Activated naive CD8-positive, alpha-beta T cell treated with anti-CD3 and anti-CD28 coated beads for 36 hours (primary cell): ENCODE measurements around the gene CAMKMT. TPM values are rescaled to one million over a fixed set of nuclear protein-coding genes. Genes with fewer than 3 reads are reported as not detected.

Experiments
- DNase-seq: peaks from one replicate; pipeline ENCODE4 v3.0.0; 2021
- H3K27ac Mint-ChIP-seq: one replicate; pipeline ENCODE4 v1.8.0; 2022; ENCODE audit warnings: mild to moderate bottlenecking, moderate library complexity, mixed read lengths
- H3K27me3 Mint-ChIP-seq: one replicate; pipeline ENCODE4 v1.8.0; 2022; ENCODE audit warnings: mild to moderate bottlenecking, mixed read lengths
- H3K36me3 Mint-ChIP-seq: one replicate; pipeline ENCODE4 v1.8.0; 2021; ENCODE audit warnings: mild to moderate bottlenecking, mixed read lengths
- H3K4me1 Mint-ChIP-seq: one replicate; pipeline ENCODE4 v1.8.0; 2021; ENCODE audit warnings: mixed read lengths
- H3K4me3 Mint-ChIP-seq: one replicate; pipeline ENCODE4 v1.8.0; 2022; ENCODE audit warnings: mild to moderate bottlenecking, moderate library complexity, mixed read lengths
- H3K9me3 Mint-ChIP-seq: one replicate; pipeline ENCODE4 v1.8.0; 2022; ENCODE audit warnings: mixed read lengths
- total RNA-seq, 2 experiments: library from RNA; stranded (reverse); gene quantifications; one replicate each; pipeline ENCODE4 v1.2.3, GENCODE V29; 2021

The CAMKMT gene
- total RNA-seq, 2 experiments from 2014 or later = 10.0 to 11.8 TPM

DNA sequence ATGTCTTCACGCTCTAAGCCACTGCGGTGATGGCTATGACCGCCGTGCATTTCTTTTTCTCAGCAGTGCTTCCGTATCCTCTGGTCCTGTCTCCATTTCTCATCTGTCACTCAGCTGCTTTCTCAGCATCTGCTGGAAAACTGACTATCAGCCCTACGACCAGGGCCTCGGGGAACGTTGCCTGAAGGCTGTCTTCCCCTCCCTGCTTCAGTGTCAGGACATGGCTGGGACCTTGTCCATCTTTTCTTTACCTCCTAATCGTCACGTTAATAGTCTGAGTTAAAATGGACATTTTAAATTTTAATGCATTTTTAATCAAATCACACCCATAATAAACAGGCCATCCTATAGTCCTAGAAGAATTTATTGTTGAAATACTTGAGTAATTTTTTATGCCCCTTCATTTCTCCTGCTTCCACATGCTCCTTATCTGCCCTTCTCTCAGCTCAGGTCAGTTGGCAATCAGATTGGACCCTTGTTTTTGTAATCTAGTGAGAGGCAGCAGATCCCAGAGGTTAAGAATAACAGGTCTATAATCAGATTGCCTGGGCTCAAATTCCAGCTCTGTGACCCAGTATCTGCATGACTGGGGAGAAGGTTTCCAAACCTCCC is 329.5 kb downstream of the CAMKMT start:
- Mint-ChIP-seq H3K4me3 (no peak overlapping the region), H3K9me3 (no peaks in the 10 kb centered on the region), H3K27me3 (no peaks in the 10 kb centered on the region), H3K4me1 (peaks cover 5% of the 10 kb centered on the region), H3K27ac (no peak overlapping the region), H3K36me3 (peaks cover 2% of the 10 kb centered on the region)
- no peak for DNase-seq

DNA sequence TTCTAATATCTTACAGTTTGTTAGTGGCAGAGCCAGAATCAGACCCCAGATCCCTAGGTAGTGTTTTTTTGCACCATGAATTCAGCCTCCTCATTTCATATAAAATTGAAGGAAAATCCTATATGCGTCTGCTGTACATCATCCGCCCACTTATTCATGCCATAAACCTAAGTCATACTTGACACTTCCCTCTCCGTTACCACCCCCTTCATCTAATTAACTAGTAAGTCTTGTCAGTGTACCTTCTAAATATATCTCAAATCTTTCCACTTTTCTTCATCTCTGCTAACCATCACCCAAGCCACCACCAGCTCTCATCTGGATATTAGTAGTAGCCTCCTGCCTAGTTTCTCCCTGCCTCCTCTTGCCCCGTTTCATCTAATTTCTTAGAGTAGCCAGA is 331.1 kb downstream of the CAMKMT start:
- no peak for DNase-seq
- no peak overlapping the region for H3K27ac Mint-ChIP-seq
- no peak overlapping the region for H3K4me3 Mint-ChIP-seq
- H3K4me1 Mint-ChIP-seq = peaks cover 5% of the 10 kb centered on the region
- H3K27me3 Mint-ChIP-seq = no peaks in the 10 kb centered on the region
- H3K9me3 Mint-ChIP-seq = no peaks in the 10 kb centered on the region
- H3K36me3 Mint-ChIP-seq = peaks cover 2% of the 10 kb centered on the region

DNA sequence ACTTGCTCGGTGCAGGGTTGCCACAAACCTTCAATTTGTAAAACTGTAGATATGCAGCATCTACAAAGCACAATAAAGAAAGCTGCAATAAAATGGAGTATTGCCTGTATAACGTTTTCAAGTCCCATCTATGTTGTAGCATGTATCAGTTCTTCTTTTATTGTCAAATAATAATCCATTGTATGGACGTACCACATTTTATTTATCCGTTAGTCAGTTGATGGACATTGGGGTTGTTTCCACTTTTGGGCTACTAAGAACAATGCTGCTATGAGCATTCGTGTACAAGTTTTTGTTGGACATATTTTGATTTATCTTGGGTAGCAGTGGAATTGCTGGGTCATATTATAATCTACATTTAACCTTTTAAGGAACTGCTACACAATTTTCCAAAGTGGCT is 339.1 kb downstream of the CAMKMT start:
- no peak overlapping the region for H3K27ac Mint-ChIP-seq
- no peaks in the 10 kb centered on the region for H3K27me3 Mint-ChIP-seq
- DNase-seq = no peak
- H3K4me3 Mint-ChIP-seq = no peak overlapping the region
- no peaks in the 10 kb centered on the region for H3K4me1 Mint-ChIP-seq
- H3K36me3 Mint-ChIP-seq = peaks cover 5% of the 10 kb centered on the region
- H3K9me3 Mint-ChIP-seq = no peaks in the 10 kb centered on the region

DNA sequence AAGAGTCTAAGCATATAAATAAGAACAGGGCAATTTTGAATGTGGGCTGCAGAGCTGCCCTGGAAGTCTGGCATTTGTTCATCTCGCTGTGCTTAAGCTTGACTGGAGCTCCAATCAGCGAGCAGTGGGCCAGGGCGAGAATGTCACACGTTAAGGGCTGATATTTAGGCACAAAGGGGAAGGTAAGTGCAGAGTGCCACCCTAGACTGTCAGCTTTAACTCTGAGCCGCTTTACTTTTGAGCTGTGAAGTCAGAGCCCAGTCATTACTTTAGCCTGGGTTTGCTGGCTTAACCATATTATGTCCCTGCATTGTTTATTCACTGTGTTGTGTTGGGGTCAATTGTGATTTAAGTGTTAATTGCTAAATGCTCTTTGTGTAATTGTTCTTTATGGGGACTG is 343.6 kb downstream of the CAMKMT start:
- Mint-ChIP-seq H3K9me3 (no peaks in the 10 kb centered on the region), H3K4me1 (peaks cover 3% of the 10 kb centered on the region), H3K27ac (no peak overlapping the region), H3K36me3 (peaks cover 3% of the 10 kb centered on the region), H3K4me3 (no peak overlapping the region), H3K27me3 (no peaks in the 10 kb centered on the region)
- DNase-seq = no peak

DNA sequence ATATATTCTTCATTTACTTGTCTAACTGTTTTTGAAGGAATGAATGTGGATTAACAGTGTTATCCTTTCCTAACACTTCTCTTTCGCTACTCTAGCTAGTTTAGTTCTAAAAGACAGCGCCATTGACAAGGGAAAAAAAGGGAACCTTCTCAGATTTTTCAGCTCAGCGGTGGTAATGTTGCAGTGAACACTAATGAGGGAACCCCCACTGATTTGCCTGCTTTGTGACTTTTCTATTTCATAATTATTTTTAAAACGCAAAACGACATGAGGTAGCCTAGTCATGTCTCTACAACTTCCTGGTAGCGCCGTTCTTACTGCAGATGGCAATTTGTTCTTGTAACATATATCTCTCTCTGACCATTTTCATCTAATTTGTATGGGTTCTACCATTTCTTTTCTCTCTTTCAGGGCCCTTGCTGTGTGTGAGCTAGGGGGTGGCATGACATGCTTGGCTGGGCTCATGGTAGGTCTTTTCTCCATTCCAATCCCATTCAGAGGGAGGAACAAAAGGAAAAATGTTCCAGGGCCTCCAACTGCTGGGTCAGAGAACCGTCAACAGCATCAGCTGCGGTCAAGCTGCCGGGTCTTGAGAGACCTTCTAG is 344.2 kb downstream of the CAMKMT start:
- DNase-seq = no peak
- H3K36me3 Mint-ChIP-seq = peaks cover 2% of the 10 kb centered on the region
- H3K4me3 Mint-ChIP-seq = no peak overlapping the region
- no peak overlapping the region for H3K27ac Mint-ChIP-seq
- H3K27me3 Mint-ChIP-seq = no peaks in the 10 kb centered on the region
- H3K9me3 Mint-ChIP-seq = no peaks in the 10 kb centered on the region
- peaks cover 3% of the 10 kb centered on the region for H3K4me1 Mint-ChIP-seq

DNA sequence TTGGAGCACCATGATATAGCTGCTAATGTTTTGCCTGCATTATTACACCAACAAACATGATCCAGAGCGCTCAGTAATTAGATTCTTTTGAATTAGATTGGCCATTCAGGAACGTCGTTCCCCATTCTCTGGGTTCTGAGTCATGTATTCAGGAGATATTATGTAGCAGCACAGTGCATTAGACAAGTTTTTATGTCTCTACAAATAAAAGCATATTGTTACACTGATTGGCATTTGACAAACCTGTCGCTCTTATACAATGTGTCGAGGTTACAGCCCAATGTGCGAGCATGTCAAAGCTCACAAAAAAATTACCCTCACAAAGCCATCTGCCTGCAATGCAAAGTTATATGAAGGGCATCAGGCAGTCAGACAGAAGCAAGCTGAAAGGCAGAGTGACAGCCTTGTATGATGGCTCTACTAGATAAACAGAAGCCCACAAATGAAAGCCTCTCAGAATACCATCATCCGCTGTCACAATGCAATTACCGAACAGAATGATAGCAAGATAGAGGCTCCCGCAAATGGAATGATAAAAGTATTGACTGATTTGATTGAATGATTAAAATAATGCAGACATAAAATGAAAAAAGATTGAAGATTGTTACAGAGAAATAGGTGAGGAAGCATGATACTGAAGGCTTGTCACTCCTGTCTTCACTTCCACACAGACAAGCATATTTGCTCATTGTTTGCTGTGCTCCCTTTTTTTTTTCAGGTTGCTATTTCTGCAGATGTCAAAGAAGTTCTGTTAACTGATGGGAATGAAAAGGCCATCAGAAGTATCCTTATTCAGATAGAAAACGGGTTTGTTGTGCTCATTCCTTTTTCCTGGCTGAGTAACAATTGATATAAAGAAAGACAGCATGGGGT is 345.2 kb downstream of the CAMKMT start:
- no peak overlapping the region for H3K4me3 Mint-ChIP-seq
- H3K27ac Mint-ChIP-seq = no peak overlapping the region
- peaks cover 2% of the 10 kb centered on the region for H3K36me3 Mint-ChIP-seq
- H3K4me1 Mint-ChIP-seq = peaks cover 3% of the 10 kb centered on the region
- DNase-seq = no peak
- H3K9me3 Mint-ChIP-seq = no peaks in the 10 kb centered on the region
- H3K27me3 Mint-ChIP-seq = no peaks in the 10 kb centered on the region

DNA sequence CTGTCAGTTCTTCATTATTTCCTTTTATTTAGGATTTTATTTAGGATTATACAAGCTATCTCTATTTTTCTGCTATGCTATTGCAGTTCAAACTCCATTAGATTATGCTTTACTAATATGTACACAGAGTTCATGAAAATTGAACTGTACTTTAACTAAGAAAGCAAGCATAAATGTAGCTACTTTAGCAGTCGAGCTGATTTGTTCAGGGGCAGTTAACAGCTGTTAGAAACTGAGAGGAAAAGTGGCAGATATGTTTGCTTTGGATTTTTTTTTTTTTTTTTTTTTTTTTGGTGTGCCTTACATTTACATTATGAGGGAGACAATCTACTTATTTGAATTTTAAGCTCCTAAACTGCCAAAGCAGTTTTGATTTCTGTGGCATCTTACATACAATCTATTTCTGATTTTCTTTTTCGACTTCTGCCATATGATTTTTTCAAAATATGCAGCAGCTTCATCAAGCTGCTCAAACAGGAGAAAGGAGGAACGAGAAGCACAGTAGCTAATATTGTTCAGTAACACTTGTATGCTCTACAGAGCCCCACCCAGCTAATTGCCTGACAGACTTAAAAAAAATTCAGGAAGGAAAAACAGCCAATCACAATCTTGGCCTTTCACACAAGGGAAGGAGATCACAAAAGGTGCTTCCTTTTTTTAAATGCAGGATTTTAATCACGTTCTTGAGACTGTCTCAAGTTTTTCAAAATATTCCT is 346.4 kb downstream of the CAMKMT start:
- no peaks in the 10 kb centered on the region for H3K9me3 Mint-ChIP-seq
- DNase-seq = no peak
- H3K27me3 Mint-ChIP-seq = no peaks in the 10 kb centered on the region
- H3K4me1 Mint-ChIP-seq = peaks cover 3% of the 10 kb centered on the region
- H3K36me3 Mint-ChIP-seq = peaks cover 2% of the 10 kb centered on the region
- no peak overlapping the region for H3K4me3 Mint-ChIP-seq
- H3K27ac Mint-ChIP-seq = peak overlapping the region; percentile 38

DNA sequence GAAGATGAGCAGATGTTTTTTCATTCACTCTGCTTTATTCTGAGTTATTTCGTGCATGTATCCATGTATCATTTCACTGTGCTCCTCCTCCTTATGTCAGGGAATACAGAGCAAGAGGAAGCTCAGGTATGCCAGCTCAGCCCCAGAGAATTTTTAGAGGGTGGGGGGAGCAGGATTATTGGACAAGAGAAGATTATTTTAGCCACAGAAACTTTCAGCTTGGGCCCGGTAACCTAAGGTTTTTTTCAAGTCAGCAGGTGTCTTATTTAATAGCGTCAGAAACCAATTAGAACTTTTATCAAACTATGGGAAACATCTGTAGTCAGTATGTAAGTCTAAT is 346.9 kb downstream of the CAMKMT start:
- H3K4me1 Mint-ChIP-seq = peaks cover 3% of the 10 kb centered on the region
- H3K4me3 Mint-ChIP-seq = no peak overlapping the region
- H3K36me3 Mint-ChIP-seq = peaks cover 2% of the 10 kb centered on the region
- H3K27me3 Mint-ChIP-seq = no peaks in the 10 kb centered on the region
- H3K27ac Mint-ChIP-seq = no peak overlapping the region
- H3K9me3 Mint-ChIP-seq = no peaks in the 10 kb centered on the region
- no peak for DNase-seq

DNA sequence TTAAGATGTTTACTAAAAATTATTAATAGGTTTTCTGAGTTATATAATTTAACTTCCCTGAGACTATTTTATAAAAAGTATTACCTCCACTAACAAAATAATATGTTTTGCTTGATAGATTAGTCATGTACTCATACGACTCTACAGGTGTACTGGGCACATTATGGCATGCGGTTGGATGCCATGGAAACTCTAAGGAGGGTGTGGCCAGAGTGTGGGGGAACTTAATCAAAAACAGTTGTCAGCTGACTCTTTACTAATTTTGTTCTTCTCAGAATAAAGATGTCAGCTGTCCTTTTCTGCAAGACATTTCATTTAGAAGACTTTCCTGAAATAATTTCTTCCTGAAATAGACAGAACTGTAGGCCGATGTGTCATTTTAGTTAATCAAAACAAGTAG is 351.4 kb downstream of the CAMKMT start:
- Mint-ChIP-seq H3K27ac (no peak overlapping the region), H3K27me3 (no peaks in the 10 kb centered on the region), H3K4me3 (no peak overlapping the region), H3K4me1 (peaks cover 2% of the 10 kb centered on the region), H3K36me3 (peaks cover 1% of the 10 kb centered on the region), H3K9me3 (no peaks in the 10 kb centered on the region)
- no peak for DNase-seq

DNA sequence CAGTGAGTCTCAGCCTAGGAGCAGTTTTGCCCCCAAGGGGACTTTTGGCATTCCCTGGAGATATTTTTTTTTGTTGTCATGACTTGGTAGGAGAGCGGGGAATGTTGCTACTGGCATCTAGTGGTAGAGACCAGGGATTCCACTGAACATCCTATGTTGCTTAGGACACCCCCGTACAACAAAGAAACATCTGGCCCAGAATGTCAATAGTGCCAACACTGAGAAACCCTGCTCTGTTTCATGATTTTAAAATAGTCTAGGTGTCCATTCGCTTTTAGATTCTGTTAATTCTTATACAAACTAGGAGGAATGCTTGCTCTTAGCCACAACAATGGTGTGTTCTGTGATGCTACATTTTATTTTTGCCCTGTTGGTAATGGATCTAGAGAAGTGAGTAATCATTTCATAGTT is 353.9 kb downstream of the CAMKMT start:
- Mint-ChIP-seq H3K4me3 (no peak overlapping the region), H3K27ac (no peak overlapping the region), H3K36me3 (peaks cover 1% of the 10 kb centered on the region), H3K27me3 (no peaks in the 10 kb centered on the region), H3K9me3 (no peaks in the 10 kb centered on the region), H3K4me1 (no peaks in the 10 kb centered on the region)
- DNase-seq = no peak

DNA sequence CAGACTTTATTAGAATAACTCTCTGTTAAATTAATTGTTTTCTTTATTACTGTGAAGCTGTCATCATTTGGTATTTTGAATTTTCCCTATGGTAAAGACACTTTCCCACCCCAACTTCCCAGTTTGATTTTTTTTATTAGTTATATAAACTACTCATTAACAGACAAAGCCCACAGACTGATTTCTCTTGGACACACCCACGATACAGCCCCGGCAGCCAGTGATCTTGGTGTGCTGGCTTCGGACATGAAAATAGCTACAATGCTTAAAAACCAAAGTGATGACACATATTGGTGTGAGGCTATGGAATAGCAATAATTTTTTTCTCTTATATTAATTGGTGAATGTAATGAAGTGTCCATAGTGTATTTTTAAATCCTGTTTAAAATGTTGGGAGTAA is 354.4 kb downstream of the CAMKMT start:
- H3K9me3 Mint-ChIP-seq = no peaks in the 10 kb centered on the region
- no peak overlapping the region for H3K4me3 Mint-ChIP-seq
- peaks cover 1% of the 10 kb centered on the region for H3K36me3 Mint-ChIP-seq
- DNase-seq = no peak
- no peaks in the 10 kb centered on the region for H3K27me3 Mint-ChIP-seq
- no peak overlapping the region for H3K27ac Mint-ChIP-seq
- no peaks in the 10 kb centered on the region for H3K4me1 Mint-ChIP-seq

DNA sequence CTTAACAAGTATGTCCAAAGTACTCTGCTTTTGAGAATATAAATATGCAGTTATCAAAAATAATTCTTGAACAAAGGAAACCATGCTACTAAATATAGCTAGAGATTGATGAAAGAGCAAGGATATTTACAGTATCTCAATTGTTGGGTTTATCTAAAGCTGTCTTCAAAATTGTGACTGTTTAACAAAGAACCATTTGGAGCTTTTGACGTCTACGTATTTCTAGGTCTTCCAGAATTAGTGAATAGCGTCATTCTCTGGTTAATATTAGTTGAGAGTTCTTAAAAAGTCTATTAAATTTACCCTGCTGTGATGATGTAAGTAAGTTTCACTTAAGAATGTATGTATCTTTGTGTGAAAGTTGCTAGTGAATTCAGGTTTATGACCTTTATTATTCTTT is 356.7 kb downstream of the CAMKMT start:
- Mint-ChIP-seq H3K4me3 (no peak overlapping the region), H3K36me3 (peaks cover 1% of the 10 kb centered on the region), H3K27ac (no peak overlapping the region), H3K27me3 (no peaks in the 10 kb centered on the region), H3K9me3 (no peaks in the 10 kb centered on the region), H3K4me1 (no peaks in the 10 kb centered on the region)
- DNase-seq = no peak

DNA sequence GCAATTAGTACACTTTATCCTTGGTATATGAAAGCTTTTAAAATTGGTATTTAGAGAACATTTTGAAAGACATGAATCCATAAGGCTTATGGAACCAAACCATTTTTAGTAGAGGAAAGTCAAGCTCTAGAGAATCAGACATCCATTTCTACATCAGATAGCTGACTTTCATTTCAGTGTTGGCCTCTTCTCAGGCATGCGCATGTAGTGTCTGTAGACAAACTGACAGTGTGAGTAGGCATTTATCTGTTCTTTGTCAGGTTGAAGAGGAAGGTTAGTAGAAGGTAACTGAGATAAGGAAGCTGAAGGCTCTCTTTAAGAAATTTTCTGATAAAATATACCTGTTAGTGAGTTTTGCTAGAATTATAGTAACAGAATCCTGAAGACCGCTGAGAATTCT is 357.8 kb downstream of the CAMKMT start:
- Mint-ChIP-seq H3K27me3 (no peaks in the 10 kb centered on the region), H3K9me3 (no peaks in the 10 kb centered on the region), H3K36me3 (peaks cover 1% of the 10 kb centered on the region), H3K4me1 (no peaks in the 10 kb centered on the region), H3K27ac (no peak overlapping the region), H3K4me3 (no peak overlapping the region)
- no peak for DNase-seq

DNA sequence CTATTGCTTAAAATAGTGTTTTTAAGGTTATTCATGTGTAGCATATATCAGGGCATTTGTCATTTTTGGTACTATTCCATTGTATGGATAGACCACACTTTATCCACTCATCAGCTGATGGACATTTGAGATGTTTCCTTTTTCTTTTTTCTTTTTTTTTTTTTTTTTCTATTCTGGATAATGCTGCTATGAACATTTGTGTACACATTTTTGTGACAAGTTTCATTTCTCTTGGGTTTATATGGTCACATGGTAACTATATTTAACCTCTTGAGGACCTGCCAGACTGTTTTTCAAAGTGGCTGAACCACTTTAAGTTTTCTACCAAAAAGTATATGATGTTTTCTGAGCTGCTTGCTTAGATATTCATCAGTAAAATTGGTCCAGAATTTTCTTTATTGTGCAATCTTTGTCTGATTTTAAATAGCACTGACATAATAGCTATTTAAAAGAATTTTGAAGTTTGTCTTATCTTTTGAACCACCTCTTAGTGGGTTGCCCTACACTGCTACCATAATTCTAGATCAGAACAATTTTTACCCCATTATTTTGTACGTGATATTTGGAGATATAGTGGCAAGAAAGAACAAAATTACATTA is 360.4 kb downstream of the CAMKMT start:
- Mint-ChIP-seq H3K27me3 (no peaks in the 10 kb centered on the region), H3K27ac (no peak overlapping the region), H3K36me3 (peaks cover 1% of the 10 kb centered on the region), H3K4me3 (no peak overlapping the region), H3K9me3 (no peaks in the 10 kb centered on the region), H3K4me1 (no peaks in the 10 kb centered on the region)
- DNase-seq = no peak

DNA sequence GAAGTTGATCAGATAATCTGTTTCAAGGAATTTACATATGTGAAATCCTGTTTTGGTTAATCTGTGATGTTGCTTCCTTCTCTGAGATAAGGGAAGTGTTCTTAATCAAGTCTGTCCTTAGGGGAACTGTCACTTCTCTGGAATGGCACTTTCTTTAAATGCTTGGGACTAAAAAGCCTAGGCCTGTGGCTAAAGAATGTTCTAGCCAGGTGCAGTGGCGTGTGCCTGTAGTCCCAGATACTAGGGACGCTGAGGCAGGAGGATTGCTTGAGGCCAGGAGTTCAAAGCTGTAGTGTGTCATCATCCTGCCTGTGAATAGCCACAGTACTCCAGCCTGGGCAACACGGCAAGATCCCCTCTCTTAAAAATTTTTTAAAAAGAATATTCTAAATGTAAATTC is 362.2 kb downstream of the CAMKMT start:
- peaks cover 7% of the 10 kb centered on the region for H3K36me3 Mint-ChIP-seq

More for the DNA sequence above, 362.2 kb downstream of the CAMKMT start:
- Mint-ChIP-seq H3K9me3 (no peaks in the 10 kb centered on the region), H3K4me1 (no peaks in the 10 kb centered on the region), H3K27me3 (no peaks in the 10 kb centered on the region), H3K27ac (no peak overlapping the region), H3K4me3 (no peak overlapping the region)
- DNase-seq = no peak
